GM12874 (cell line): Measurements from ENCODE around the gene KLHL3.

ENCODE experiments used
- CTCF ChIP-seq: IDR thresholded peaks from 2 replicates; pipeline ENCODE4 v1.5.1; 2011; ENCODE audit warnings: low read depth, mild to moderate bottlenecking, control low read depth, low read length, moderate library complexity; ENCODE audit not compliant: insufficient read depth

KLHL3 gene

DNA sequence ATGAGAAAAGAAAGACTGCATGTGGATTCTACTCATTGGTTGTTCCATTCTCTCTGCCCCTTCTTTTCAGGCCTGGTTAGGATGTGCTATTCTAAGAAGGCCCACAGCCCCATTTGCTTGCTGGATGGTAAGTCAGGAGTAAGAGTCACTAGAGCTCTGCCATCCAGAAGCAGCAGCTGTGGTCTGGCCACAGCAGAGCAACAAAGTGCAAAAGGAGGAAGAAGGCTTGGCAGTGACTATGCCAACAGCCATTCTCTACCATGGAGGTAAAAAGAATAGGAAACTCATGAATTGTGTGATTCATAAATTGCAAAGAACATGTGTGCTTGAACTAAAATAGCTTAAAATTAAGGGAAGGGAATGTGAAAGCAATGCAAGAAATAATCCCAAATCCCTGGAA lies 20.9 kb downstream of the KLHL3 start:
- TF ChIP-seq CTCF, result no peak

- no peak for TF ChIP-seq CTCF
These were observed 21.4 kb downstream of the KLHL3 start for GRCh38 chr5:137714494-137714893.

- TF ChIP-seq CTCF, result no peak
These were observed 23.7 kb downstream of the KLHL3 start for GRCh38 chr5:137712139-137712667.

DNA sequence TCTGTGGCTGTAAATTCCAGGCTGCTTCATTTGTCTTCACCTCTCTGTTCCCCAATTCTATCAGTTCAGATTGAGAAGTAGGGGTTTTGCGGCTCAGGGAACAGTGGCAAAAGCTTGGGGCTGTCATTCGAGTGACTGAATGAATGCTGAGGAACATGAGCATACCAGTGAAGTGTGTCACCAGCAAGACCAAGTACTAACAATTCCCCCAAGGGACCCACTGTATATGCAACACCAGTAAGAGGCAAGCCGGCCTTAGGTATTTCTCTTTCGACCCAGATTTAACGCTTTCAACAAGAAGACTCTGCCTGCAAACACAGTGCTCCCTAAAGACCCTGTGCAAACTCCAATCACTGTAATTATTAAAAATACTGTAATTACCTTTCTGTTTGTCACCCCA lies 25.8 kb downstream of the KLHL3 start:
- no peak for TF ChIP-seq CTCF

GRCh38 chr5:137708796-137709559 lies 26.9 kb downstream of the KLHL3 start:
- no peak for TF ChIP-seq CTCF

DNA sequence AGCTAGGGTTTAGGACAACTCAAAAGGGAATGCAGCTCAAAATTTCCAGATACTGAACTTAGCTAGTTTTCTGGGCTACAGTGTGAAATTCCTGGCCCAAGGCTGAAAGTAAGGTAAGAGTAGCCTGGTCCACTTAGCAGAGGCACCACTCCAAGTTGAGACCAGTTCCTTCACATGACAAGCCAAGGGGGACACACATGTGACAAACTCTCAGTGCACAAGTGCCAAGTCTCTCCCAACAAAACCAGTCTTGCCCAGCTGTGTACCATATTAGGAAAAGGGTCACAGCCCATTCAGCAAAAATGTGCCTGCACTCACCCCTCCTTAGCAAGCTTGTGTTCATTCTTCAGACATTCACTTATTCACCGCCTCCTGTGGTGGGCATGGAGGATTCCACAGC lies 27.8 kb downstream of the KLHL3 start:
- no peak for TF ChIP-seq CTCF

GRCh38 chr5:137706841-137707240 lies 29.0 kb downstream of the KLHL3 start:
- no peak for TF ChIP-seq CTCF
